NCI-H510A (cell line): Measurements from ENCODE around the gene HSPG2.
"Not testable (repeated sequence)": the region's sequence is repeated elsewhere in the genome, so short reads cannot be mapped to it uniquely, and the experiment has no call there.

Experiments used
- DNase-seq: peaks from one replicate; lab custom pipeline; 2025; lab: John Stamatoyannopoulos, UW

The HSPG2 gene

DNA sequence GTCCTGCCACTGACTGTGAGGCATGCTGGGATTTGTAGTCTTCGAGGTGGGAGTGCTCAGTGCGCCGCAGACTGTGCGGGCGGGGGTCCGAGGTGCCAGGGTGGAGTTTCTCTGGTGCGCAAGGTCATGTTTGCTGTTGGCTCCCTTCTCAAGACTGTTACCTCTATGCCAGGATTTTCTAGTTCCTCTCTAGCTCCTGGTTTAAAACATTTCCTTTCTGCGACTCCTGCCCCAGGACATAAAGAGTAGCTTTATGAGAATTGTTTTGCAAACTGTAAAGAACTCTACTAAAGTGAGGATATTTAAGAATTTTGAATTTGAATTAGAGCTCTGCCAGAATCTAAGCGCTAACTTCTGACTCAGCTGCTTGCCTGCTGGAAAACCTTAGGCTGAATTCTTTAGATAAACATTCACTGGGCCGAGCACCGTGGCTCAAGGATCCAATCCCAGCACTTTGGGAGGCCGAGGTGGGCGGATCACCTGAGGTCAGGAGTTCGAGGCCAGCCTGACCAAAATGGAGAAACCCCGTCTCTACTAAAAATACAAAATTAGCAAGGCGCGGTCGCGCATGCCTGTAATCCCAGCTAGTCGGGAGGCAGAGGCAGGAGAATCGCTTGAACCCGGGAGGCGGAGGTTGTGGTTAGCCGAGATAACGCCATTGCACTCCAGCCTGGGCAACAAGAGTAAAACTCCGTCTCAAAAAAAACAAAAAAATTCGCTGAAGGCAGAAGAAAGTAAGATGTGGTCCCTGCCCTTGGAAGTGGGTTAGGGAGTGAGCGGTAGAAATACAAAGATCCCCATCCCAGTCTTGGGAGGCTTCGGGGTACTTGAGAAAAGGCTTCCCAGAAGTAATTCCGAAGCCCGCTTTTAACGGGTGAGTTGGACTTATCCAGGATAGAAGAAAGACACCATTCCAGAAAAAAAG, 153.2 kb downstream of the HSPG2 start:
- DNase-seq: no peak

DNA sequence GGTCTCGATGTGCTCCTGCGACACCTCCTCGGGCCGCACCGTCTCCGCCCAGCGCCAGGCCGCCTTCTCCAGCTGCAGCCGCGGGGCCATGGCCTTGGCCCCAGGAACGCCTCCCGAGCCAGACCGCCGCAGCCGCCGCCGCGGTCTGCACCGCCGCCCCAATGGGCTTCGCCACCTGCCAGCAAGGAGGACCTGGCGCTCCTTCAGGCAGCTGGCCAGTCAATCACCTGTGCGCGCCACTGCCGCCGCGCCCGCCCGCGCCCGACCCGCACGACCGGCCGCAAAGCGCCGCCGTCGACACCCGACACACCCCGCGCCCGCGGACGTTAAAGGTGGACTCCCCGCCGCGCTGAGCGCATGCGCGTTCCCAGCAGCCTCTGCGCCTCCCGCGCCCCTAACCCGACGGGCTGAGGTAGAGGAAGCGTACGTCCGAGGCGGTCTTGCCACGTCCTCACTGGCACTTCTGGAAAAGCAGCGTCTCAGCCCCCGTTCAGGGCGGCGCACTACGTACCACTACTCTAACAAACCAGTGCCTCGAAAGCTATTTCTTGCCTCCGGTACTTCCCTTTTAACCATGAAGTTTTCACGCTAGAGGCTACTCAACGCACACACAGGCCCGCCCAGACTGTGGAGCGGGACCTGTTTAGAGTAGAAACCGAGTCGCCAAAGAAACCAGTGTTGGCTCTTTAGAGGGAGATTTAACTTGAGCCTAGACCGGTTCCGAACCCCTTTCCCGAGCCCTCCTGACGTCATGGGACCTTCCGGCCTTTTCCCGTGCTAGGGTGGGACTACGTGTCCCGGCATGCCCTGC, 154.0 kb downstream of the HSPG2 start, which contains the start of gene USP48:
USP48 (minus strand) TSS at position 282 of the 811 bp plus-strand sequence; CDS start at position 90, 192 bp downstream.
- DNase-seq: peak; percentile 93

GRCh38 chr1:21782349-21782867, 154.7 kb downstream of the HSPG2 start:
- DNase-seq: peak; percentile 69

DNA sequence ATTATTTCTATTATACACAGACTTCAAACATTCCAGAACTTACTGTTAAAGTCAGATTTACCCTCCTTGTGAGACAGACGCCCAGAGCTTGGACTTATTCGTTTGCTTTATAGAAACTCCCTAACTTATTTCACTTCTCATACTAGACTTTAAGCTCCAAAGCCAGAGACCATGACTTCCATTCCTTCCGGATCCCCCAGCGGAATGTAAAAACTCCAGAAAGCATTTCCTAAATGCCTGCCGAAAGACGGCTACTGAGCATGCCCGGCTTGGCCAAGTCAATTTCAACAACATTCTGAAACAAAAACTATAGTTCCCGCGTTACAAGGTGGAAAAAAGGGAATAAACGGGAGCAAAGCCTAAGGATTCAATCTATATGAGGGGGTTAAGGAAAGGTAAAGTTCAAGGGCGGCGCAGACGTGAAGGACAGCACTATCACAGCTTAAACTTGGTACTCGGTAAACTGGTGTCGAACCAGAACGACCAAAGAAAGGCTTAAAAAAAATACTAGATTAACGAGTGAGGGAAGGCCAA, 155.2 kb downstream of the HSPG2 start:
- no peak for DNase-seq

DNA sequence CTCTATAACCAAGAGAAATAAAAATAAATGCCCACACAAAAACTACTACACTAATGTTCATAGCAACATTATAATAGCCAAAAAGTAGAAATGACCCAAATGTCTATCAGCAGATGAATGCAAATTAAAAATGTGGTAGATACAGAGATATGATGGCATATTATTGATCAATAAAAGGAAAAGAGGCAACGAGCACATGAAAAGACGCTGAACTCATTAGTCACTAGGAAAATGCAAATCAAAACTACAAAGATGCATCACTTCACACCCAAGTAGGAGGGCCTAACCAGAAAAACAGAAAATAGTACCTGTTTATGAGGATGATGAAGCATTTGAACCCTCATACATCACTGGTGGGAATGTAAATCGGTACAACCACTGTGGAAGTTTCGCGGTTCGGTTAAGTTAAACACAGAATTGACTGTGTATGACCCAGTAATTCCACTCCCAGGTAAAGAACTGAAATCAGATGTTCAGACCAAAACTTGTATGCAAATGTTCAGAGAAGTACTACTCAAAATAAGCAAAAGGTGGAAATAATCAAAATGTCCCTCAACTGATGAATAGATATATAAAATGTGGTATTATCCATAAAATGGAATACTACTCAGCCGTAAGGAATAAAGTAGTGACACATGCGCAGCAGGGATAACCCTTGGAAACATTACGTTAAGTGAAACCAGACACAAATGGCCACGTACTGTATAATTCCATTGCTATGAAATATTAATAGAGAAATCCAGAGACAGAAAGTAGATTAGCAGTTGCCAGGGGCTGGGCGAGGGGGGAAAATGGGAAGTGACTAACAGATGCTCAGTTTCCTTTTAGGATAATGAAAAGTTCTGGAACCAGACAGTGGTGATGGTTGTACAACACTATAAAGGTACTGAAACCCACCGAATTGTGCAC, 157.2 kb downstream of the HSPG2 start:
- no peak for DNase-seq

- no peak for DNase-seq
These were observed 158.7 kb downstream of the HSPG2 start for GRCh38 chr1:21778405-21778727.

DNA sequence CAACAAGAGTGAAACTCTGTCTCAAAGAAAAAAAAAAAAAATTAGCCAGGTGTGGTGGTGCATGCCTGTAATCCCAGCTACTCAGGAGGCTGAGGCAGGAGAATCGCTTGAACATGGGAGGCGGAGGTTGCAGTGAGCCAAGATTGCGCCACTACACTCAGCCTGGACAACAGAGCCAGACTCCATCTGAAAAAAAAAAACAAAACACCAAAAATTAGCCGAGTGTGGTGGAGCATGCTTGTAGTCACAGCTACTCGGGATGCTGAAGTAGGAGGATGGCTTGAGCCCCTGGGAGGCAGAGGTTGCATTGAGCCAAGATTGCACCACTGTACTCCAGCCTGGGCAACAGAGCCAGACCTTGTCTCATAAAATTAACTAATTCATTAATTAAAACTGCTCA, 160.2 kb downstream of the HSPG2 start:
- not testable (repeated sequence) for DNase-seq

- DNase-seq: no peak
These were observed 161.0 kb downstream of the HSPG2 start for GRCh38 chr1:21775985-21776562.

- DNase-seq: no peak
These were observed 161.6 kb downstream of the HSPG2 start for GRCh38 chr1:21775550-21775914.

GRCh38 chr1:21774835-21775549, 162.1 kb downstream of the HSPG2 start:
- DNase-seq: no peak

DNA sequence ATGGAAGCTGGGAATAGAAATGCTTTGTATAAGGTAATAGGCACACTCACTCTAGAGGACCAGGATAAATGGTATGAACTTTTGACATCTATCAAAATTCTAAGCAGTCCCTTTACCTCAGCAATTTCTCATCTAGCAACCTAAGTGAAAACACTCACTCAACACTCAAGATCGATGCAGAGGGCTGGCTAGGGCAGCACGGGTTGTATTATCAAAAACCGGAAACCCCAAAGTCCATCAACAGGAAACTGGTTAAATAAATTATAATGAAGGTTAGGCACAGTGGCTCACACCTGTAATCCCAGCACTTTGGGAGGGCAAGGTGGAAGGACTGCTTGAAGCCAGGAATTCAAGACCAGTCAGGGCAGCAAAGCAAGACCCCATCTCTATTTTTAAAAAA, 163.5 kb downstream of the HSPG2 start:
- DNase-seq: no peak
